GM12878 (cell line): ENCODE results near the gene ROCK2. TPM values are rescaled to one million over a fixed set of nuclear protein-coding genes. Genes with fewer than 3 reads are reported as not detected.

ENCODE experiments used
- ATAC-seq: fragments of 200-7000 bp; cut with Tn5 transposase; 3 replicates; pipeline ENCODE4 v1.9.1; 2020; ENCODE audit warnings: mild to moderate bottlenecking, moderate library complexity
- BruUV-seq: library from RNA; stranded (reverse); fragments of 400-500 nt; replicated peaks from 2 replicates; lab custom pipeline; 2021; lab: Mats Ljungman, UMichigan
- CTCF ChIA-PET: fragments of 300-600 bp; sonication (Branson Sonifier 250); formaldehyde crosslinking; extraction: SDS; loops from one replicate; lab custom pipeline; 2021; ENCODE audit warnings: inconsistent platforms; lab: Yijun Ruan, JAX
- POLR2A ChIA-PET: fragments of 350-600 bp; formaldehyde crosslinking; extraction: SDS; loops from one replicate; lab custom pipeline; 2021; ENCODE audit warnings: inconsistent platforms; lab: Charles Lee
- RAD21 ChIA-PET: fragments of 300-600 bp; sonication (Branson Sonifier 250); formaldehyde crosslinking; loops from one replicate; lab custom pipeline; 2023; ENCODE audit warnings: antibody characterized with exemption; ENCODE audit not compliant: unreplicated experiment; lab: Charles Lee
- SMC1A ChIA-PET: fragments of 300-600 bp; sonication (Branson Sonifier 250); formaldehyde crosslinking; loops from one replicate; lab custom pipeline; 2023; ENCODE audit not compliant: unreplicated experiment, uncharacterized antibody; lab: Charles Lee
- DNase-seq: peaks from one replicate; pipeline ENCODE4 v3.0.0-alpha.2; 2011; ENCODE audit warnings: low read depth, low spot score
- FAIRE-seq: peaks from 3 replicates; lab custom pipeline; 2011; peaks lifted over from hg19 to GRCh38; lab: Jason Lieb, UNC
- H2AFZ ChIP-seq: 2 replicates; pipeline ENCODE4 v1.6.0; 2011; ENCODE audit warnings: low read depth, low read length, control low read depth; ENCODE audit not compliant: control insufficient read depth
- H3K27ac ChIP-seq: 2 replicates; pipeline ENCODE4 v1.5.1; 2011; ENCODE audit warnings: control low read depth; ENCODE audit not compliant: control insufficient read depth, insufficient read depth
- H3K27me3 ChIP-seq, 2 experiments: replicated peaks in 1 of 2; 2 replicates each; pipeline versions ENCODE4 v1.6.0 to v1.6.1; 2011; ENCODE audit warnings: low read length in 1 of 2; ENCODE audit not compliant: control insufficient read depth in 2 of 2, insufficient read depth in 2 of 2
- H3K36me3 ChIP-seq, 2 experiments: 2 replicates each; pipeline ENCODE4 v1.5.1; 2011; ENCODE audit warnings: low read length in 1 of 2; ENCODE audit not compliant: control insufficient read depth in 2 of 2, insufficient read depth in 2 of 2
- H3K4me1 ChIP-seq: 2 replicates; pipeline ENCODE4 v1.6.1; 2011; ENCODE audit warnings: mild to moderate bottlenecking, low read length, moderate library complexity, mixed read lengths; ENCODE audit not compliant: control insufficient read depth, insufficient read depth
- H3K4me2 ChIP-seq: 2 replicates; pipeline ENCODE4 v1.6.0; 2011; ENCODE audit warnings: control low read depth; ENCODE audit not compliant: control insufficient read depth, insufficient read depth
- H3K4me3 ChIP-seq: fragments of 200-600 bp; sonication (generic); 2 replicates; pipeline ENCODE4 v1.5.1; 2016
- H3K79me2 ChIP-seq: 2 replicates; pipeline ENCODE4 v1.6.0; 2011; ENCODE audit warnings: low read length; ENCODE audit not compliant: control insufficient read depth, insufficient read depth
- H3K9ac ChIP-seq: 2 replicates; pipeline ENCODE4 v1.8.0; 2011; ENCODE audit warnings: low read length, control low read depth, mixed read lengths; ENCODE audit not compliant: control insufficient read depth, insufficient read depth
- H3K9me3 ChIP-seq: replicated peaks from 3 replicates; pipeline ENCODE4 v1.5.1; 2011; ENCODE audit warnings: mild to moderate bottlenecking, low read length; ENCODE audit not compliant: control insufficient read depth, insufficient read depth
- H4K20me1 ChIP-seq: 2 replicates; pipeline ENCODE4 v1.6.0; 2011; ENCODE audit not compliant: control insufficient read depth, insufficient read depth
- ATF3 ChIP-seq: IDR thresholded peaks from 2 replicates; pipeline ENCODE4 v1.6.1; 2011; ENCODE audit warnings: low read depth, mild to moderate bottlenecking, low read length, moderate library complexity, borderline replicate concordance; ENCODE audit errors: extremely low read depth
- CHD4 ChIP-seq: fragments of 200-600 bp; sonication (generic); IDR thresholded peaks from 2 replicates; pipeline ENCODE4 v1.6.1; 2016; ENCODE audit warnings: mild to moderate bottlenecking
- GABPA ChIP-seq: IDR thresholded peaks from 2 replicates; pipeline ENCODE4 v1.6.1; 2014; ENCODE audit warnings: antibody characterized with exemption, low read depth, mild to moderate bottlenecking, inconsistent platforms
- IKZF1 ChIP-seq: fragments of 450-650 bp; conservative IDR thresholded peaks from 2 replicates; pipeline ENCODE4 v1.6.1; 2017; ENCODE audit warnings: antibody characterized with exemption, mild to moderate bottlenecking
- MXI1 ChIP-seq: fragments of 150-350 bp; IDR thresholded peaks from 2 replicates; pipeline ENCODE4 v1.6.1; 2011; ENCODE audit warnings: low read depth, mild to moderate bottlenecking, inconsistent platforms, low read length, improper control_type of control experiment
- SUPT20H ChIP-seq: IDR thresholded peaks from 2 replicates; pipeline ENCODE4 v1.6.1; 2011; ENCODE audit warnings: low read depth, mild to moderate bottlenecking, low read length, moderate library complexity, borderline replicate concordance; ENCODE audit not compliant: control insufficient read depth
- TCF7 ChIP-seq: IDR thresholded peaks from 2 replicates; pipeline ENCODE4 v1.6.1; 2014; ENCODE audit warnings: antibody characterized with exemption, borderline replicate concordance
- USF2 ChIP-seq: IDR thresholded peaks from 2 replicates; pipeline ENCODE4 v1.6.1; 2011; ENCODE audit warnings: low read depth, low read length, improper control_type of control experiment, borderline replicate concordance
- ZBTB40 ChIP-seq: fragments of 450-650 bp; IDR thresholded peaks from 2 replicates; pipeline ENCODE4 v1.6.1; 2016; ENCODE audit warnings: mild to moderate bottlenecking, moderate library complexity, borderline replicate concordance
- ZNF592 ChIP-seq: fragments of 450-650 bp; IDR thresholded peaks from 2 replicates; pipeline ENCODE4 v1.6.1; 2017; ENCODE audit warnings: mild to moderate bottlenecking, moderate library complexity
- WGBS: methylation state at CpG from one replicate; pipeline ENCODE4 v1.1.6; 2016; ENCODE audit warnings: low lambda C conversion rate; ENCODE audit not compliant: insufficient replicate concordance, insufficient coverage; ENCODE audit errors: missing lambda C conversion rate; 5-methylcytosine and 5-hydroxymethylcytosine counted together
- in situ Hi-C: fragments of 300-500 bp; cut with MboI; formaldehyde crosslinking; loops from 9 replicates; pipeline ENCODE4 v1.14.3; 2018; ENCODE audit warnings: mixed read lengths
- intact Hi-C: fragments of 100-400 bp; cut with micrococcal nuclease; formaldehyde crosslinking; loops from one replicate; pipeline ENCODE4 v1.14.2; 2022; ENCODE audit not compliant: unreplicated experiment
- polyA plus RNA-seq, 11 experiments: library from polyadenylated mRNA; depleted of rRNA in 4 of 11; unstranded in 6 of 11; stranded (reverse) in 5 of 11; fragments of >200 nt; fragmentation: Nextera tagmentation in 4 of 11; fragmentation: Illumina TruSeq in 1 of 11; extraction: Ambion mirVana in 4 of 11; extraction: Trizol in 1 of 11; gene quantifications; 1 replicate in 1 of 11; 2 replicates in 10 of 11; pipeline versions ENCODE4 v1.2.1 to v1.2.3, GENCODE V29; 2011 to 2016; ENCODE audit warnings: inconsistent platforms in 2 of 11, missing spikeins in 2 of 11, low read depth in 1 of 11
- total RNA-seq, 4 experiments: library from RNA; depleted of rRNA in 3 of 4; stranded (reverse); fragments of >200 nt in 3 of 4; fragmentation: Illumina TruSeq in 1 of 4; extraction: Trizol in 1 of 4; gene quantifications; 2 replicates each; pipeline versions ENCODE4 v1.2.1 to v1.2.3, GENCODE V29; 2013 to 2021

The ROCK2 gene
- total and polyA plus RNA-seq, 10 of the 15 experiments (the other 5 are each of a cell fraction or from before 2014, with no cell fraction given) = 4.6 to 22.1 (median 8.3) TPM

- FAIRE-seq = no peak
- no peak overlapping the region for H3K9ac ChIP-seq
- no TSS peak for BruUV-seq
- TF ChIP-seq GABPA (no peak), ZBTB40 (no peak), MXI1 (no peak), SUPT20H (no peak), TCF7 (no peak), ATF3 (no peak), IKZF1 (no peak), USF2 (no peak), ZNF592 (no peak), CHD4 (no peak)
Observed at GRCh38 chr2:11368059-11368572, 23.7 kb upstream of the ROCK2 start.

More at GRCh38 chr2:11368059-11368572, 23.7 kb upstream of the ROCK2 start:
- H3K36me3 ChIP-seq = no peaks in the 10 kb centered on the region
- peaks cover 3% of the 10 kb centered on the region for H3K4me1 ChIP-seq
- ChIA-PET CTCF (interaction anchor here (1.2 to 1.6 kb wide), 3 partner anchors 9 to 134 kb away, joined by 3 to 5 read pairs (median 4); no protein-coding TSS in a partner anchor), POLR2A (interaction anchor here (0.6 kb wide), 1 partner anchor 34 kb away, joined by 5 read pairs; no protein-coding TSS in a partner anchor), SMC1A (interaction anchor here (0.8 kb wide), 2 partner anchors 40 to 206 kb away, joined by 3 read pairs; no protein-coding TSS in a partner anchor), RAD21 (no interaction called here)
- in situ Hi-C loops (no loop called here), intact Hi-C loops (no loop called here)
- H4K20me1 ChIP-seq = no peaks in the 10 kb centered on the region
- no peaks in the 10 kb centered on the region for H3K27me3 ChIP-seq
- H3K4me3 ChIP-seq = no peak overlapping the region
- 69% methylated on average over 10 of the region's 10 CpGs for WGBS
- ATAC-seq = no peak
- H3K27ac ChIP-seq = no peak overlapping the region
- H3K9me3 ChIP-seq = no peaks in the 10 kb centered on the region
- no peak overlapping the region for H3K4me2 ChIP-seq
- no peak overlapping the region for H2AFZ ChIP-seq
- no peaks in the 10 kb centered on the region for H3K79me2 ChIP-seq
- DNase-seq = no peak
